Neural cell (in vitro differentiated cells): ENCODE data around the gene PRSS35. TPM values are rescaled to one million over a fixed set of nuclear protein-coding genes. Genes with fewer than 3 reads are reported as not detected.

Source experiments
- H2AFZ ChIP-seq: fragments of 200-600, 300-800 bp; sonication (generic), shearing (Covaris generic); 2 replicates; pipeline ENCODE4 v1.6.0; 2014; ENCODE audit warnings: low read depth, mild to moderate bottlenecking, antibody characterized with exemption, low read length, moderate library complexity
- H3F3A ChIP-seq: fragments of 200-600 bp; shearing (Covaris generic); 2 replicates; pipeline ENCODE4 v1.6.1; 2016; ENCODE audit warnings: mild to moderate bottlenecking, moderate library complexity, mixed read lengths, antibody characterized with exemption, low read length; ENCODE audit not compliant: insufficient read depth, poor library complexity, severe bottlenecking
- H3K27ac ChIP-seq: fragments of 200-600, 300-800 bp; sonication (generic), shearing (Covaris generic); 2 replicates; pipeline ENCODE4 v1.5.1; 2014; ENCODE audit warnings: mild to moderate bottlenecking, low read length, moderate library complexity
- H3K27me3 ChIP-seq: fragments of 300-800, 200-600 bp; sonication (generic), shearing (Covaris generic); 2 replicates; pipeline ENCODE4 v1.6.0; 2014; ENCODE audit warnings: mild to moderate bottlenecking, low read depth, low read length, moderate library complexity; ENCODE audit not compliant: insufficient read depth
- H3K36me3 ChIP-seq: fragments of 300-800, 200-600 bp; sonication (generic), shearing (Covaris generic); 2 replicates; pipeline ENCODE4 v1.5.1; 2014; ENCODE audit warnings: mild to moderate bottlenecking, antibody characterized with exemption, low read length, moderate library complexity; ENCODE audit not compliant: insufficient read depth
- H3K4me2 ChIP-seq: fragments of 300-800, 200-600 bp; sonication (generic), shearing (Covaris generic); 2 replicates; pipeline ENCODE4 v1.6.0; 2014; ENCODE audit warnings: mild to moderate bottlenecking, low read length
- H3K4me3 ChIP-seq: fragments of 300-800, 200-600 bp; sonication (generic), shearing (Covaris generic); 2 replicates; pipeline ENCODE4 v1.5.1; 2014; ENCODE audit warnings: mild to moderate bottlenecking, low read length, moderate library complexity
- H3K79me2 ChIP-seq: fragments of 200-600 bp; shearing (Covaris generic); replicated peaks from 2 replicates; pipeline ENCODE4 v1.6.0; 2014; ENCODE audit warnings: mild to moderate bottlenecking, low read length, moderate library complexity; ENCODE audit not compliant: insufficient read depth
- H3K9ac ChIP-seq: fragments of 300-800, 200-600 bp; sonication (generic), shearing (Covaris generic); 2 replicates; pipeline ENCODE4 v1.6.1; 2016; ENCODE audit warnings: mild to moderate bottlenecking, low read length, mixed read lengths
- H3K9me2 ChIP-seq: fragments of 200-600 bp; shearing (Covaris generic); 2 replicates; pipeline ENCODE4 v1.6.1; 2016; ENCODE audit warnings: mild to moderate bottlenecking, low read length, mixed read lengths; ENCODE audit not compliant: insufficient read depth
- H3K9me3 ChIP-seq: fragments of 200-600, 300-800 bp; sonication (generic), shearing (Covaris generic); 2 replicates; pipeline ENCODE4 v1.6.1; 2016; ENCODE audit warnings: mild to moderate bottlenecking, mixed run types, low read length, moderate library complexity, mixed read lengths
- H4K20me1 ChIP-seq: fragments of 200-600 bp; shearing (Covaris generic); 2 replicates; pipeline ENCODE4 v1.6.1; 2016; ENCODE audit warnings: mild to moderate bottlenecking, mixed run types; ENCODE audit not compliant: insufficient read depth
- CTCF ChIP-seq: fragments of 450-650 bp; IDR thresholded peaks from 2 replicates; pipeline ENCODE4 v1.5.1; 2014; ENCODE audit warnings: antibody characterized with exemption, mild to moderate bottlenecking, moderate library complexity; ENCODE audit not compliant: poor library complexity, severe bottlenecking
- EP300 ChIP-seq: fragments of 450-650 bp; conservative IDR thresholded peaks from 2 replicates; pipeline ENCODE4 v1.6.1; 2014; ENCODE audit warnings: antibody characterized with exemption, mild to moderate bottlenecking, moderate library complexity; ENCODE audit not compliant: poor library complexity, severe bottlenecking
- EZH2 ChIP-seq: fragments of 200-600, 300-800 bp; shearing (Covaris generic), sonication (generic); IDR thresholded peaks from 2 replicates; pipeline ENCODE4 v1.6.1; 2014; ENCODE audit warnings: antibody characterized with exemption, low read length, borderline replicate concordance, mild to moderate bottlenecking; ENCODE audit not compliant: insufficient read depth, poor library complexity, severe bottlenecking
- MXI1 ChIP-seq: fragments of 450-650 bp; conservative IDR thresholded peaks from 2 replicates; pipeline ENCODE4 v1.6.1; 2014; ENCODE audit warnings: antibody characterized with exemption, mild to moderate bottlenecking; ENCODE audit not compliant: poor library complexity, severe bottlenecking
- POLR2AphosphoS5 ChIP-seq: IDR thresholded peaks from 2 replicates; pipeline ENCODE4 v1.6.1; 2012
- RAD21 ChIP-seq: fragments of 450-650 bp; conservative IDR thresholded peaks from 2 replicates; pipeline ENCODE4 v1.6.1; 2014; ENCODE audit warnings: antibody characterized with exemption, mild to moderate bottlenecking, moderate library complexity
- TAF1 ChIP-seq: IDR thresholded peaks from 2 replicates; pipeline ENCODE4 v1.6.1; 2012; ENCODE audit warnings: low read depth
- polyA plus RNA-seq: library from polyadenylated mRNA; depleted of rRNA; stranded (reverse); fragments of >200 nt; gene quantifications from 2 replicates; pipeline ENCODE4 v1.2.3, GENCODE V29; 2014

The PRSS35 gene
- polyA plus RNA-seq, 1 donor from 2014 or later: 0.32 TPM

DNA sequence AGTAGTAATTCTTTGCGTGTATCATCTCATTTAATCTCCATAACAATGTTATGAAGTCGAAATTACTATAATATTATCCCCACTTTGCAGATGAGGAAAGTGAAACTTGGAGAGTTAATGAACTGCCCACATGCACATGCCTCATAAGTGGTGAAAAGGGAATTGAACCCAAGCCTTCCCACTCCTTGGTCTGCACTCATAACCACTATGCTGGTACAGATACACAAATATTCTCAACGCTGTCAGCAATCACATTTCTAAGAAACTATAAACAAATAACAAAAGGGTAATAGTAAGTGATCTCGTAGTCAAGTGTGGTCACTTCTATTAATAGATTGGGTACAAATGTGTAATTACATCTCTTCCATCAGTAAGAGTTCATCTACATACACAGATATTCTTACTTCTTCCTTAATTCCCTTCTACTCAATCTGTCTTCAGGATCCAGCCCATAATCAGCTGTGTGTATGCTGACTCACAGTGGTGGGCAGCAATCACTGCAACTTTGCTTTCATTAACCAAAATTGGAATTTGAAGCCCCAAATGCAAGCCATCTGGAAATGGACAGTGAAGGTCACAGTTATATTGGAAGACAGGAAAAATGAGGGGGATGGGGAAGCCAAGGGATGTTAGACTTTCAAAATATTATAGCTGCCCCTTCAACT lies 6.6 kb downstream of the PRSS35 start:
- H3K4me2 ChIP-seq: no peak overlapping the region
- no peaks in the 10 kb centered on the region for H3K9me2 ChIP-seq
- H3K4me3 ChIP-seq: no peak overlapping the region
- no peaks in the 10 kb centered on the region for H3K79me2 ChIP-seq
- no peaks in the 10 kb centered on the region for H4K20me1 ChIP-seq
- TF ChIP-seq EZH2: no peak
- no peak for TF ChIP-seq RAD21
- TF ChIP-seq POLR2AphosphoS5: no peak
- no peak for TF ChIP-seq MXI1
- no peaks in the 10 kb centered on the region for H3K9me3 ChIP-seq
- H3K27ac ChIP-seq: no peak overlapping the region
- no peaks in the 10 kb centered on the region for H3K27me3 ChIP-seq
- H3K36me3 ChIP-seq: no peaks in the 10 kb centered on the region
- no peak overlapping the region for H2AFZ ChIP-seq
- no peak overlapping the region for H3K9ac ChIP-seq
- H3F3A ChIP-seq: no peaks in the 10 kb centered on the region

GRCh38 chr6:83536034-83536646 lies 23.8 kb downstream of the PRSS35 start:
- H3F3A ChIP-seq: no peaks in the 10 kb centered on the region
- H3K27ac ChIP-seq: no peak overlapping the region
- H2AFZ ChIP-seq: no peak overlapping the region
- H3K79me2 ChIP-seq: no peaks in the 10 kb centered on the region
- H3K4me2 ChIP-seq: no peak overlapping the region
- no peaks in the 10 kb centered on the region for H3K36me3 ChIP-seq
- H4K20me1 ChIP-seq: no peaks in the 10 kb centered on the region
- H3K27me3 ChIP-seq: no peaks in the 10 kb centered on the region
- H3K9me2 ChIP-seq: no peaks in the 10 kb centered on the region
- TF ChIP-seq MXI1 (no peak), EZH2 (no peak), EP300 (no peak), POLR2AphosphoS5 (no peak), CTCF (peak; percentile 19)
- H3K9ac ChIP-seq: no peak overlapping the region
- no peak overlapping the region for H3K4me3 ChIP-seq
- no peaks in the 10 kb centered on the region for H3K9me3 ChIP-seq

- H3K9ac ChIP-seq: no peak overlapping the region
- no peaks in the 10 kb centered on the region for H3K36me3 ChIP-seq
- no peak overlapping the region for H3K27ac ChIP-seq
- no peak overlapping the region for H2AFZ ChIP-seq
- H3K27me3 ChIP-seq: no peaks in the 10 kb centered on the region
- no peaks in the 10 kb centered on the region for H3F3A ChIP-seq
- H3K79me2 ChIP-seq: no peaks in the 10 kb centered on the region
- H3K9me3 ChIP-seq: no peaks in the 10 kb centered on the region
- no peak for TF ChIP-seq CTCF
- TF ChIP-seq MXI1: no peak
- peak; percentile 26 for TF ChIP-seq EZH2
- no peak for TF ChIP-seq TAF1
- no peak for TF ChIP-seq RAD21
- H4K20me1 ChIP-seq: no peaks in the 10 kb centered on the region
- no peak overlapping the region for H3K4me2 ChIP-seq
- no peak overlapping the region for H3K4me3 ChIP-seq
- H3K9me2 ChIP-seq: no peaks in the 10 kb centered on the region
Observed at GRCh38 chr6:83536647-83537589, 24.6 kb downstream of the PRSS35 start.
